WTC11 (cell line): ENCODE measurements around the gene NFE2L3. TPM values are rescaled to one million over a fixed set of nuclear protein-coding genes. Genes with fewer than 3 reads are reported as not detected.

Experiments
- ATAC-seq: fragments of 200-7000 bp; cut with Tn5 transposase; 2 replicates; pipeline ENCODE4 v1.10.0; 2021; ENCODE audit warnings: mild to moderate bottlenecking, moderate library complexity
- CTCF ChIA-PET: fragments of 300-600 bp; sonication (Branson Sonifier 250); formaldehyde crosslinking; loops from one replicate; lab custom pipeline; 2021; ENCODE audit warnings: antibody characterized with exemption; lab: Charles Lee
- POLR2A ChIA-PET: fragments of 350-600 bp; sonication (Branson Sonifier 250); formaldehyde crosslinking; loops from one replicate; lab custom pipeline; 2021; ENCODE audit warnings: antibody characterized with exemption; lab: Charles Lee
- DNase-seq: peaks from one replicate; pipeline ENCODE4 v3.0.0; 2021; ENCODE audit warnings: low spot score
- H3K27ac Mint-ChIP-seq: 2 replicates; pipeline ENCODE4 v1.8.0; 2021; ENCODE audit warnings: mixed read lengths
- H3K27me3 Mint-ChIP-seq: 2 replicates; pipeline ENCODE4 v1.8.0; 2021; ENCODE audit warnings: low read depth, mild to moderate bottlenecking, moderate library complexity, mixed read lengths
- H3K36me3 Mint-ChIP-seq: 2 replicates; pipeline ENCODE4 v1.8.0; 2021; ENCODE audit warnings: mixed read lengths
- H3K4me1 Mint-ChIP-seq: 2 replicates; pipeline ENCODE4 v1.8.0; 2022; ENCODE audit warnings: mixed read lengths
- H3K4me3 Mint-ChIP-seq: 2 replicates; pipeline ENCODE4 v1.8.0; 2021; ENCODE audit warnings: mild to moderate bottlenecking, moderate library complexity, mixed read lengths
- H3K9me3 Mint-ChIP-seq: 2 replicates; pipeline ENCODE4 v1.8.0; 2021; ENCODE audit warnings: mixed read lengths
- PRRX2 ChIP-seq: fragments of 250-450 bp; sonication (Bioruptor Pico); IDR thresholded peaks from 2 replicates; pipeline ENCODE4 v1.8.0; 2021; ENCODE audit warnings: mild to moderate bottlenecking
- TP53 ChIP-seq: sonication (generic); formaldehyde crosslinking; IDR thresholded peaks from 2 replicates; pipeline ENCODE4 v1.8.1; 2023; ENCODE audit warnings: mild to moderate bottlenecking, missing genetic modification reagents
- ZNF121 ChIP-seq: sonication (generic); formaldehyde crosslinking; IDR thresholded peaks from 2 replicates; pipeline ENCODE4 v1.8.0; 2023; ENCODE audit warnings: missing genetic modification reagents
- ZNF219 ChIP-seq: sonication (generic); formaldehyde crosslinking; IDR thresholded peaks from 2 replicates; pipeline ENCODE4 v1.8.0; 2023; ENCODE audit warnings: missing genetic modification reagents, mild to moderate bottlenecking, borderline replicate concordance
- ZNF396 ChIP-seq: fragments of 250-450 bp; sonication (Bioruptor Pico); IDR thresholded peaks from 2 replicates; pipeline ENCODE4 v1.8.0; 2021; ENCODE audit warnings: mild to moderate bottlenecking, moderate library complexity, borderline replicate concordance
- ZNF416 ChIP-seq: fragments of 250-450 bp; sonication (Bioruptor Pico); IDR thresholded peaks from 2 replicates; pipeline ENCODE4 v1.9.0; 2021; ENCODE audit warnings: mild to moderate bottlenecking, inconsistent platforms
- ZNF423 ChIP-seq: fragments of 250-450 bp; sonication (Bioruptor Pico); IDR thresholded peaks from 2 replicates; pipeline ENCODE4 v2.1.2; 2022; ENCODE audit warnings: mild to moderate bottlenecking, moderate library complexity
- total RNA-seq: library from RNA; stranded (reverse); gene quantifications from 3 replicates; pipeline ENCODE4 v1.2.3, GENCODE V29; 2021
- TF ChIP-seq, protein P1 (sequence below): sonication (generic); formaldehyde crosslinking; IDR thresholded peaks from 2 replicates; pipeline ENCODE4 v1.8.1; 2023; ENCODE audit warnings: mild to moderate bottlenecking, missing genetic modification reagents, moderate library complexity
- TF ChIP-seq, protein P2 (sequence below): fragments of 250-450 bp; sonication (Bioruptor Pico); IDR thresholded peaks from 2 replicates; pipeline ENCODE4 v1.9.0; 2021; ENCODE audit warnings: moderate library complexity, mild to moderate bottlenecking, inconsistent platforms, borderline replicate concordance
- TF ChIP-seq, protein P3 (sequence below): fragments of 250-450 bp; sonication (Bioruptor Pico); IDR thresholded peaks from 2 replicates; pipeline ENCODE4 v1.9.0; 2021; ENCODE audit warnings: mild to moderate bottlenecking
- TF ChIP-seq, protein P4 (sequence below): sonication (generic); formaldehyde crosslinking; IDR thresholded peaks from 2 replicates; pipeline ENCODE4 v1.8.0; 2022; ENCODE audit warnings: mild to moderate bottlenecking, missing genetic modification reagents
- TF ChIP-seq, protein P5 (sequence below): sonication (generic); formaldehyde crosslinking; IDR thresholded peaks from 2 replicates; pipeline ENCODE4 v1.8.1; 2022; ENCODE audit warnings: low read depth, missing genetic modification reagents, borderline replicate concordance
- TF ChIP-seq, protein P6 (sequence below): sonication (generic); formaldehyde crosslinking; IDR thresholded peaks from 2 replicates; pipeline ENCODE4 v1.8.1; 2022; ENCODE audit warnings: mild to moderate bottlenecking, missing genetic modification reagents, moderate library complexity, borderline replicate concordance
- TF ChIP-seq, protein P7 (sequence below): sonication (generic); formaldehyde crosslinking; IDR thresholded peaks from 2 replicates; pipeline ENCODE4 v1.8.0; 2022; ENCODE audit warnings: mild to moderate bottlenecking, missing genetic modification reagents
- TF ChIP-seq, protein P8 (sequence below): sonication (generic); formaldehyde crosslinking; IDR thresholded peaks from 2 replicates; pipeline ENCODE4 v1.8.1; 2023; ENCODE audit warnings: mild to moderate bottlenecking, missing genetic modification reagents, borderline replicate concordance

Gene NFE2L3
- total RNA-seq, 1 experiment from 2014 or later, result 66.8 TPM

DNA sequence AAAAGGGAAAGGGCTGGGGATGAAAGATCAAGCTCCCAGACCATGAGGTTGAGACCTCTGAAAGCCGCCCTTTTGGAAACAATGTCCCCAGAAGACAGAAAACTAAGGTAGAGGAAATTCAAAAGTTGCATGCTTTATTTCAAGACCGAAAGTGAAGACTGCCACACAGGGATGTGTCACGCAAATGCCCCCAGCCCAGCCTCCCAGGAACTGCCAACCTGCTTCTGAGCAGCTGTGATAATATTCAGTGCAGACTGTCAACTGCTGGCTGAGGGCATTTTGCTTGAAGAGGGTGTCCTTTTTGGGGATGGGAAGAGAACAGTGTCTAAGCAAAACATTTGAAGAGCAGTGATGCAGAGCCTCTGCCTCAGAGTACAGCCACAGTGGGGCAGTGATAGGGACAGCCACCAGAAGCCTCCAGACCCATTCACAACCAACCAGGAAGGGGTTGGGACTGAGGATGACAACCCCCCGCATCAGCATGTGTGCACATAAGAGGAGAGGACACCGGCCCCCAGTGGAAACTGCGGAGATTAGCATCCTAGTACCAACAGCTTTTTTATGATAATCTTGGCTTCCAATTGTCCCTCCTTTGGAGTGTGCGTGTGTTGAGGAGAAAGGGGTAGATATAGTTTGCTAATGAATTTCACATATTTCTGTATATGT is 34.7 kb upstream of the NFE2L3 start:
- DNase-seq, result peak; percentile 20
- peaks cover 19% of the 10 kb centered on the region for H3K4me1 Mint-ChIP-seq
- no peaks in the 10 kb centered on the region for H3K9me3 Mint-ChIP-seq
- no peak overlapping the region for H3K27ac Mint-ChIP-seq
- ChIA-PET POLR2A (interaction anchor here (0.5 kb wide), 1 partner anchor 12 kb away, joined by 3 read pairs; no protein-coding TSS in a partner anchor), CTCF (interaction anchor here (0.8 to 1.3 kb wide), 2 partner anchors 16 to 27 kb away, joined by 3 to 6 read pairs; no protein-coding TSS in a partner anchor)
- no peaks in the 10 kb centered on the region for H3K27me3 Mint-ChIP-seq
- H3K4me3 Mint-ChIP-seq, result no peak overlapping the region
- ATAC-seq, result peak; percentile 76
- H3K36me3 Mint-ChIP-seq, result no peaks in the 10 kb centered on the region
- TF ChIP-seq, protein P1, sequence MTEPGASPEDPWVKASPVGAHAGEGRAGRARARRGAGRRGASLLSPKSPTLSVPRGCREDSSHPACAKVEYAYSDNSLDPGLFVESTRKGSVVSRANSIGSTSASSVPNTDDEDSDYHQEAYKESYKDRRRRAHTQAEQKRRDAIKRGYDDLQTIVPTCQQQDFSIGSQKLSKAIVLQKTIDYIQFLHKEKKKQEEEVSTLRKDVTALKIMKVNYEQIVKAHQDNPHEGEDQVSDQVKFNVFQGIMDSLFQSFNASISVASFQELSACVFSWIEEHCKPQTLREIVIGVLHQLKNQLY, result no peak
- no peak for TF ChIP-seq ZNF423 (CRISPR knock-in tag)
- no peak for TF ChIP-seq TP53 (CRISPR knock-in tag)
- TF ChIP-seq, protein P2, sequence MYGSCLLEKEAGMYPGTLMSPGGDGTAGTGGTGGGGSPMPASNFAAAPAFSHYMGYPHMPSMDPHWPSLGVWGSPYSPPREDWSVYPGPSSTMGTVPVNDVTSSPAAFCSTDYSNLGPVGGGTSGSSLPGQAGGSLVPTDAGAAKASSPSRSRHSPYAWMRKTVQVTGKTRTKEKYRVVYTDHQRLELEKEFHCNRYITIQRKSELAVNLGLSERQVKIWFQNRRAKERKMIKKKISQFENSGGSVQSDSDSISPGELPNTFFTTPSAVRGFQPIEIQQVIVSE (CRISPR knock-in tag), result no peak
- no peak for TF ChIP-seq PRRX2 (CRISPR knock-in tag)
- no peak for TF ChIP-seq ZNF416 (CRISPR knock-in tag)
- TF ChIP-seq, protein P3, sequence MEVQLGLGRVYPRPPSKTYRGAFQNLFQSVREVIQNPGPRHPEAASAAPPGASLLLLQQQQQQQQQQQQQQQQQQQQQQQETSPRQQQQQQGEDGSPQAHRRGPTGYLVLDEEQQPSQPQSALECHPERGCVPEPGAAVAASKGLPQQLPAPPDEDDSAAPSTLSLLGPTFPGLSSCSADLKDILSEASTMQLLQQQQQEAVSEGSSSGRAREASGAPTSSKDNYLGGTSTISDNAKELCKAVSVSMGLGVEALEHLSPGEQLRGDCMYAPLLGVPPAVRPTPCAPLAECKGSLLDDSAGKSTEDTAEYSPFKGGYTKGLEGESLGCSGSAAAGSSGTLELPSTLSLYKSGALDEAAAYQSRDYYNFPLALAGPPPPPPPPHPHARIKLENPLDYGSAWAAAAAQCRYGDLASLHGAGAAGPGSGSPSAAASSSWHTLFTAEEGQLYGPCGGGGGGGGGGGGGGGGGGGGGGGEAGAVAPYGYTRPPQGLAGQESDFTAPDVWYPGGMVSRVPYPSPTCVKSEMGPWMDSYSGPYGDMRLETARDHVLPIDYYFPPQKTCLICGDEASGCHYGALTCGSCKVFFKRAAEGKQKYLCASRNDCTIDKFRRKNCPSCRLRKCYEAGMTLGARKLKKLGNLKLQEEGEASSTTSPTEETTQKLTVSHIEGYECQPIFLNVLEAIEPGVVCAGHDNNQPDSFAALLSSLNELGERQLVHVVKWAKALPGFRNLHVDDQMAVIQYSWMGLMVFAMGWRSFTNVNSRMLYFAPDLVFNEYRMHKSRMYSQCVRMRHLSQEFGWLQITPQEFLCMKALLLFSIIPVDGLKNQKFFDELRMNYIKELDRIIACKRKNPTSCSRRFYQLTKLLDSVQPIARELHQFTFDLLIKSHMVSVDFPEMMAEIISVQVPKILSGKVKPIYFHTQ (CRISPR knock-in tag), result no peak
- TF ChIP-seq, protein P4, sequence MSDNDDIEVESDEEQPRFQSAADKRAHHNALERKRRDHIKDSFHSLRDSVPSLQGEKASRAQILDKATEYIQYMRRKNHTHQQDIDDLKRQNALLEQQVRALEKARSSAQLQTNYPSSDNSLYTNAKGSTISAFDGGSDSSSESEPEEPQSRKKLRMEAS (CRISPR knock-in tag), result no peak
- no peak for TF ChIP-seq ZNF219
- TF ChIP-seq, protein P5, sequence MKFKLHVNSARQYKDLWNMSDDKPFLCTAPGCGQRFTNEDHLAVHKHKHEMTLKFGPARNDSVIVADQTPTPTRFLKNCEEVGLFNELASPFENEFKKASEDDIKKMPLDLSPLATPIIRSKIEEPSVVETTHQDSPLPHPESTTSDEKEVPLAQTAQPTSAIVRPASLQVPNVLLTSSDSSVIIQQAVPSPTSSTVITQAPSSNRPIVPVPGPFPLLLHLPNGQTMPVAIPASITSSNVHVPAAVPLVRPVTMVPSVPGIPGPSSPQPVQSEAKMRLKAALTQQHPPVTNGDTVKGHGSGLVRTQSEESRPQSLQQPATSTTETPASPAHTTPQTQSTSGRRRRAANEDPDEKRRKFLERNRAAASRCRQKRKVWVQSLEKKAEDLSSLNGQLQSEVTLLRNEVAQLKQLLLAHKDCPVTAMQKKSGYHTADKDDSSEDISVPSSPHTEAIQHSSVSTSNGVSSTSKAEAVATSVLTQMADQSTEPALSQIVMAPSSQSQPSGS (CRISPR knock-in tag), result no peak
- TF ChIP-seq, protein P6, sequence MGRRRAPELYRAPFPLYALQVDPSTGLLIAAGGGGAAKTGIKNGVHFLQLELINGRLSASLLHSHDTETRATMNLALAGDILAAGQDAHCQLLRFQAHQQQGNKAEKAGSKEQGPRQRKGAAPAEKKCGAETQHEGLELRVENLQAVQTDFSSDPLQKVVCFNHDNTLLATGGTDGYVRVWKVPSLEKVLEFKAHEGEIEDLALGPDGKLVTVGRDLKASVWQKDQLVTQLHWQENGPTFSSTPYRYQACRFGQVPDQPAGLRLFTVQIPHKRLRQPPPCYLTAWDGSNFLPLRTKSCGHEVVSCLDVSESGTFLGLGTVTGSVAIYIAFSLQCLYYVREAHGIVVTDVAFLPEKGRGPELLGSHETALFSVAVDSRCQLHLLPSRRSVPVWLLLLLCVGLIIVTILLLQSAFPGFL (CRISPR knock-in tag), result no peak

DNA sequence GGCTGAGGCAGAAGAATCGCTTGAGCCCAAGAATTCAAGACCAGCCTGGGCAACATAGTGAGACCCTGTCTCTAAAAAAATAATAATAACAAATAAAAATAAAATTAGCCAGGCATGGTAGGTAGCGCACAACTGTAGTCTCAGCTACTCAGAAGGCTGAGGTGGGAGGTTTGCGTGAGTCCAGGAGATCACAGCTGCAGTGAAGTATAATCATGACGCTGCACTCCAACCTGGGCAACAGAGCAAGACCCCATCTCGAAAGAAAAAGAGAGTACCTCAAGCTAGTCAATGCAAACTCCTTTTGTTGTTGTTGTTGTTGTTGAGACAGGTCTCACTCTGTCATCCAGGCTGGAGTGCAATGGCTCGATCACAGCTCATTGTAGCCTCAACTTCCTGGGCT is 34.0 kb upstream of the NFE2L3 start:
- Mint-ChIP-seq H3K9me3 (no peaks in the 10 kb centered on the region), H3K4me1 (peaks cover 19% of the 10 kb centered on the region), H3K27me3 (no peaks in the 10 kb centered on the region), H3K4me3 (no peak overlapping the region), H3K36me3 (no peaks in the 10 kb centered on the region), H3K27ac (no peak overlapping the region)
- CTCF ChIA-PET, result interaction anchor here (0.8 to 1.3 kb wide), 3 partner anchors 17 to 27 kb away, joined by 3 to 6 read pairs (median 3); no protein-coding TSS in a partner anchor
- no peak for DNase-seq
- no peak for ATAC-seq
- no peak for TF ChIP-seq ZNF219
- TF ChIP-seq ZNF121 (CRISPR knock-in tag), result peak; percentile 59; the same call in 1 of the 2 replicates
- TF ChIP-seq, all 79 proteins: peak for 1
- POLR2A ChIA-PET, result no interaction called here

DNA sequence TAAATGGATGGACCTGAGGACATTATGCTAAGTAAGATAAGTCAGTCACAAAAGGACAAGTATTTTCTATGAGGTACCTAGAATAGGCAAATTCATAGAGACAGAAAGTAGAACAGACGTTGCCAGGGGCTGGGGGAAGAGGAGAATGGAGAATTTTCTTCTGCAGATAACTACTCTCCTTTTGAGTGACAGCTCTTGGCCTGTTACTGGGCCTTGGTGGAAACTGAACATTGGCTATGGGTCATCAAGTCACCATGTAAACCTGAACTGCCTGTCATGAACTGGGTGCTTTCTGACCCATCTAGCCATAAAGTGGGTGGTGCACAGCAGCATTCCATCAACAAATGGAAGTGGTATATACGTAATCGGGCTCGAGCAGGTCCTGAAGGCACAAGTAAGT is 29.3 kb upstream of the NFE2L3 start:
- no peaks in the 10 kb centered on the region for H3K36me3 Mint-ChIP-seq
- H3K4me1 Mint-ChIP-seq, result no peaks in the 10 kb centered on the region
- H3K27me3 Mint-ChIP-seq, result no peaks in the 10 kb centered on the region
- H3K9me3 Mint-ChIP-seq, result peaks cover 12% of the 10 kb centered on the region
- H3K27ac Mint-ChIP-seq, result no peak overlapping the region
- ATAC-seq, result no peak
- no peak overlapping the region for H3K4me3 Mint-ChIP-seq
- ChIA-PET CTCF (interaction anchor here (0.6 kb wide), 1 partner anchor 155 kb away, joined by 3 read pairs; no protein-coding TSS in a partner anchor), POLR2A (no interaction called here)
- no peak for DNase-seq
- no peak for TF ChIP-seq ZNF423 (CRISPR knock-in tag)
- TF ChIP-seq, protein P7, sequence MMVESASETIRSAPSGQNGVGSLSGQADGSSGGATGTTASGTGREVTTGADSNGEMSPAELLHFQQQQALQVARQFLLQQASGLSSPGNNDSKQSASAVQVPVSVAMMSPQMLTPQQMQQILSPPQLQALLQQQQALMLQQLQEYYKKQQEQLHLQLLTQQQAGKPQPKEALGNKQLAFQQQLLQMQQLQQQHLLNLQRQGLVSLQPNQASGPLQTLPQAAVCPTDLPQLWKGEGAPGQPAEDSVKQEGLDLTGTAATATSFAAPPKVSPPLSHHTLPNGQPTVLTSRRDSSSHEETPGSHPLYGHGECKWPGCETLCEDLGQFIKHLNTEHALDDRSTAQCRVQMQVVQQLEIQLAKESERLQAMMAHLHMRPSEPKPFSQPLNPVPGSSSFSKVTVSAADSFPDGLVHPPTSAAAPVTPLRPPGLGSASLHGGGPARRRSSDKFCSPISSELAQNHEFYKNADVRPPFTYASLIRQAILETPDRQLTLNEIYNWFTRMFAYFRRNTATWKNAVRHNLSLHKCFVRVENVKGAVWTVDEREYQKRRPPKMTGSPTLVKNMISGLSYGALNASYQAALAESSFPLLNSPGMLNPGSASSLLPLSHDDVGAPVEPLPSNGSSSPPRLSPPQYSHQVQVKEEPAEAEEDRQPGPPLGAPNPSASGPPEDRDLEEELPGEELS (CRISPR knock-in tag), result no peak
- TF ChIP-seq ZNF396 (CRISPR knock-in tag), result no peak
- TF ChIP-seq, protein P2 (CRISPR knock-in tag), result no peak
- TF ChIP-seq, protein P8, sequence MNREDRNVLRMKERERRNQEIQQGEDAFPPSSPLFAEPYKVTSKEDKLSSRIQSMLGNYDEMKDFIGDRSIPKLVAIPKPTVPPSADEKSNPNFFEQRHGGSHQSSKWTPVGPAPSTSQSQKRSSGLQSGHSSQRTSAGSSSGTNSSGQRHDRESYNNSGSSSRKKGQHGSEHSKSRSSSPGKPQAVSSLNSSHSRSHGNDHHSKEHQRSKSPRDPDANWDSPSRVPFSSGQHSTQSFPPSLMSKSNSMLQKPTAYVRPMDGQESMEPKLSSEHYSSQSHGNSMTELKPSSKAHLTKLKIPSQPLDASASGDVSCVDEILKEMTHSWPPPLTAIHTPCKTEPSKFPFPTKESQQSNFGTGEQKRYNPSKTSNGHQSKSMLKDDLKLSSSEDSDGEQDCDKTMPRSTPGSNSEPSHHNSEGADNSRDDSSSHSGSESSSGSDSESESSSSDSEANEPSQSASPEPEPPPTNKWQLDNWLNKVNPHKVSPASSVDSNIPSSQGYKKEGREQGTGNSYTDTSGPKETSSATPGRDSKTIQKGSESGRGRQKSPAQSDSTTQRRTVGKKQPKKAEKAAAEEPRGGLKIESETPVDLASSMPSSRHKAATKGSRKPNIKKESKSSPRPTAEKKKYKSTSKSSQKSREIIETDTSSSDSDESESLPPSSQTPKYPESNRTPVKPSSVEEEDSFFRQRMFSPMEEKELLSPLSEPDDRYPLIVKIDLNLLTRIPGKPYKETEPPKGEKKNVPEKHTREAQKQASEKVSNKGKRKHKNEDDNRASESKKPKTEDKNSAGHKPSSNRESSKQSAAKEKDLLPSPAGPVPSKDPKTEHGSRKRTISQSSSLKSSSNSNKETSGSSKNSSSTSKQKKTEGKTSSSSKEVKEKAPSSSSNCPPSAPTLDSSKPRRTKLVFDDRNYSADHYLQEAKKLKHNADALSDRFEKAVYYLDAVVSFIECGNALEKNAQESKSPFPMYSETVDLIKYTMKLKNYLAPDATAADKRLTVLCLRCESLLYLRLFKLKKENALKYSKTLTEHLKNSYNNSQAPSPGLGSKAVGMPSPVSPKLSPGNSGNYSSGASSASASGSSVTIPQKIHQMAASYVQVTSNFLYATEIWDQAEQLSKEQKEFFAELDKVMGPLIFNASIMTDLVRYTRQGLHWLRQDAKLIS (CRISPR knock-in tag), result no peak
